Colonic mucosa (tissue), 4 donors: ENCODE data around the gene TMEM54. TPM values are rescaled to one million over a fixed set of nuclear protein-coding genes. Genes with fewer than 3 reads are reported as not detected.

ENCODE experiments used
- DNase-seq: peaks from one replicate; pipeline ENCODE4 v3.0.0-alpha.2; 2020
- H3K27ac ChIP-seq: fragments of 200-600 bp; one replicate; pipeline ENCODE4 v1.8.0; 2021
- H3K27me3 ChIP-seq: fragments of 200-600 bp; one replicate; pipeline ENCODE4 v1.8.0; 2021
- H3K36me3 ChIP-seq: fragments of 200-600 bp; one replicate; pipeline ENCODE4 v1.8.0; 2021
- H3K4me1 ChIP-seq: fragments of 200-600 bp; one replicate; pipeline ENCODE4 v1.8.0; 2021; ENCODE audit warnings: mild to moderate bottlenecking
- H3K4me3 ChIP-seq: fragments of 200-600 bp; one replicate; pipeline ENCODE4 v1.8.0; 2021
- H3K9ac ChIP-seq, 2 donors: one replicate each; pipeline ENCODE4 v1.7.0; 2013; ENCODE audit warnings: control low read depth in 2 of 2, low read depth in 2 of 2, low read length in 2 of 2
- H3K9me3 ChIP-seq: fragments of 200-600 bp; one replicate; pipeline ENCODE4 v1.8.0; 2021
- CTCF ChIP-seq: fragments of 200-600 bp; IDR thresholded peaks from one replicate; pipeline ENCODE4 v1.8.0; 2022; ENCODE audit warnings: antibody characterized with exemption, mild to moderate bottlenecking
- intact Hi-C: fragments of 100-400 bp; cut with DNase I; formaldehyde crosslinking; loops from one replicate; pipeline ENCODE4 v1.14.1; 2022
- total RNA-seq, 2 donors: library from RNA; stranded (reverse); fragmentation: NEBNext Ultra II Directional in 1 of 2; extraction: Animal tissue kit (Norgen Biotek cat#: 25700) in 1 of 2; gene quantifications; one replicate each; pipeline ENCODE4 v1.2.1, GENCODE V29; 2021
- donor health status: healthy.
- donor health status: DM: no; HTN: no; CAD: no.
- donor health status: DM: no; HTN: no; CAD: no.

Gene TMEM54
- total RNA-seq, 2 donors from 2014 or later = 715 to 878 TPM

GRCh38 chr1:32858791-32859190 is 42.4 kb downstream of the TMEM54 start:
- no peak for TF ChIP-seq CTCF
- Histone ChIP-seq H3K36me3 (no peaks in the 10 kb centered on the region), H3K27ac (no peak overlapping the region), H3K9me3 (no peaks in the 10 kb centered on the region), H3K4me1 (no peaks in the 10 kb centered on the region), H3K9ac (no peak overlapping the region), H3K4me3 (no peak overlapping the region), H3K27me3 (no peaks in the 10 kb centered on the region)
- DNase-seq = no peak
- intact Hi-C loops = no loop called here

GRCh38 chr1:32858136-32858535 is 43.1 kb downstream of the TMEM54 start:
- no peaks in the 10 kb centered on the region for H3K27me3 ChIP-seq
- no peak for TF ChIP-seq CTCF
- no peaks in the 10 kb centered on the region for H3K36me3 ChIP-seq
- no peaks in the 10 kb centered on the region for H3K9me3 ChIP-seq
- no peak overlapping the region for H3K9ac ChIP-seq
- no peak overlapping the region for H3K4me3 ChIP-seq
- no peak for DNase-seq
- H3K4me1 ChIP-seq = no peaks in the 10 kb centered on the region
- H3K27ac ChIP-seq = no peak overlapping the region
- intact Hi-C loops = no loop called here

GRCh38 chr1:32855861-32856617 is 45.1 kb downstream of the TMEM54 start:
- Histone ChIP-seq H3K36me3 (no peaks in the 10 kb centered on the region), H3K4me3 (no peak overlapping the region), H3K27me3 (no peaks in the 10 kb centered on the region), H3K9me3 (no peaks in the 10 kb centered on the region), H3K4me1 (no peaks in the 10 kb centered on the region), H3K9ac (no peak overlapping the region), H3K27ac (no peak overlapping the region)
- intact Hi-C loops = no loop called here
- no peak for DNase-seq
- TF ChIP-seq CTCF = no peak

- intact Hi-C loops = no loop called here
These were observed 52.7 kb downstream of the TMEM54 start for GRCh38 chr1:32848354-32849063.

More at GRCh38 chr1:32848354-32849063, 52.7 kb downstream of the TMEM54 start:
- Histone ChIP-seq H3K36me3 (no peaks in the 10 kb centered on the region), H3K4me3 (no peak overlapping the region), H3K27ac (no peak overlapping the region), H3K27me3 (no peaks in the 10 kb centered on the region), H3K9ac (no peak overlapping the region), H3K4me1 (no peaks in the 10 kb centered on the region), H3K9me3 (no peaks in the 10 kb centered on the region)
- no peak for DNase-seq
- TF ChIP-seq CTCF = no peak

Other genes with a start within 250 kb of the TMEM54 start
- 10 to 100 TPM in 1 of 2 donors, 1 to 10 TPM in 1; 6.6 to 10.6 TPM for gene SYNC, start 198.6 kb downstream of the TMEM54 start, total RNA-seq
- gene YARS1, start 84.0 kb downstream of the TMEM54 start, total RNA-seq = 100 to 1,000 TPM in 1 of 2 donors, 10 to 100 TPM in 1; 60.2 to 116 TPM
- 10 to 100 TPM; 19.0 to 24.9 TPM for gene S100PBP, start 83.7 kb downstream of the TMEM54 start, total RNA-seq
- under 1 TPM; 0.45 to 0.64 TPM for gene FNDC5, start 30.5 kb downstream of the TMEM54 start, total RNA-seq
- gene HPCA, start 14.9 kb downstream of the TMEM54 start, total RNA-seq = 1 to 10 TPM; 1.6 to 3.0 TPM
- gene RNF19B, start 63.4 kb upstream of the TMEM54 start, total RNA-seq = 100 to 1,000 TPM in 1 of 2 donors, 10 to 100 TPM in 1; 44.4 to 106 TPM
- gene AK2, start 135.5 kb upstream of the TMEM54 start, total RNA-seq = 100 to 1,000 TPM; 206 to 243 TPM
- gene AZIN2, start 179.8 kb upstream of the TMEM54 start, total RNA-seq = 10 to 100 TPM; 10.2 to 21.4 TPM